Natural killer cell (primary cell): ENCODE results near the gene SPRED2. TPM values are rescaled to one million over a fixed set of nuclear protein-coding genes. Genes with fewer than 3 reads are reported as not detected.

Experiments
- ATAC-seq, 3 donors: fragments of 150-1000 bp in 2 of 3; fragments of 200-7000 bp in 1 of 3; cut with Tn5 transposase; 1 replicate in 1 of 3; 2 replicates in 2 of 3; pipeline ENCODE4 v1.10.0; 2021; ENCODE audit warnings: mild to moderate bottlenecking in 2 of 3, moderate library complexity in 2 of 3
- DNase-seq, 2 donors: peaks; one replicate each; pipeline versions ENCODE4 v3.0.0 to v3.0.0-alpha.2; 2013 to 2021; ENCODE audit warnings: mixed read lengths in 1 of 2
- H3K27ac ChIP-seq: one replicate; pipeline ENCODE4 v1.5.1; 2013; ENCODE audit warnings: mild to moderate bottlenecking, low read length
- H3K27me3 ChIP-seq: one replicate; pipeline ENCODE4 v1.6.1; 2013; ENCODE audit warnings: low read length; ENCODE audit not compliant: control insufficient read depth, insufficient read depth
- H3K36me3 ChIP-seq: one replicate; pipeline ENCODE4 v1.6.1; 2013; ENCODE audit warnings: low read length; ENCODE audit not compliant: control insufficient read depth, insufficient read depth
- H3K4me1 ChIP-seq: one replicate; pipeline ENCODE4 v1.6.1; 2013; ENCODE audit warnings: low read length; ENCODE audit not compliant: control insufficient read depth, insufficient read depth
- H3K4me3 ChIP-seq: one replicate; pipeline ENCODE4 v1.5.1; 2013; ENCODE audit warnings: low read length
- H3K9me3 ChIP-seq: one replicate; pipeline ENCODE4 v1.6.1; 2013; ENCODE audit warnings: low read length; ENCODE audit not compliant: control insufficient read depth, insufficient read depth
- H3K27ac Mint-ChIP-seq, 2 donors: one replicate each; pipeline ENCODE4 v1.8.0; 2022; ENCODE audit warnings: mild to moderate bottlenecking in 2 of 2, mixed read lengths in 2 of 2, moderate library complexity in 1 of 2
- H3K27me3 Mint-ChIP-seq, 2 donors: one replicate each; pipeline ENCODE4 v1.8.0; 2022; ENCODE audit warnings: low read depth in 2 of 2, mixed read lengths in 2 of 2
- H3K36me3 Mint-ChIP-seq: one replicate; pipeline ENCODE4 v1.8.0; 2022; ENCODE audit warnings: mixed read lengths
- H3K4me1 Mint-ChIP-seq, 2 donors: one replicate each; pipeline ENCODE4 v1.8.0; 2022; ENCODE audit warnings: mixed read lengths in 2 of 2
- H3K4me3 Mint-ChIP-seq: one replicate; pipeline ENCODE4 v1.8.0; 2022; ENCODE audit warnings: mild to moderate bottlenecking, moderate library complexity, mixed read lengths
- H3K9me3 Mint-ChIP-seq, 2 donors: one replicate each; pipeline ENCODE4 v1.8.0; 2022; ENCODE audit warnings: mixed read lengths in 2 of 2
- CTCF ChIP-seq: fragments of 200-600 bp; IDR thresholded peaks from one replicate; pipeline ENCODE4 v1.8.0; 2022; ENCODE audit warnings: antibody characterized with exemption
- WGBS: methylation state at CpG from one replicate; pipeline ENCODE4 v1.1.7; 2013; ENCODE audit warnings: missing lambda C conversion rate; ENCODE audit not compliant: insufficient coverage; 5-methylcytosine and 5-hydroxymethylcytosine counted together
- intact Hi-C: fragments of 100-400 bp; cut with micrococcal nuclease; formaldehyde crosslinking; loops from one replicate; pipeline ENCODE4 v1.14.2; 2022
- total RNA-seq, 4 donors: library from RNA; stranded (reverse); fragments of 120-200 nt in 1 of 4; gene quantifications; one replicate each; pipeline versions ENCODE4 v1.2.3 to v1.2.4, GENCODE V29; 2013 to 2022

Gene SPRED2
- total RNA-seq, 3 donors from 2014 or later (not counting 1 experiment from before 2014, with no cell fraction given), result 3.8 to 8.6 (median 8.3) TPM

GRCh38 chr2:65386344-65386743 is 46.1 kb downstream of the SPRED2 start:
- Histone ChIP-seq H3K27me3 (no peaks in the 10 kb centered on the region), H3K9me3 (no peaks in the 10 kb centered on the region), H3K4me3 (no peak overlapping the region), H3K4me1 (peaks cover 21% of the 10 kb centered on the region), H3K27ac (no peak overlapping the region), H3K36me3 (no peaks in the 10 kb centered on the region)
- 87% methylated on average over 3 of the region's 3 CpGs for WGBS
- peaks cover 0 to 3% of the 10 kb centered on the region in 2 donors for H3K27me3 Mint-ChIP-seq
- H3K27ac Mint-ChIP-seq, result no peak overlapping the region
- intact Hi-C loops, result no loop called here
- no peak for ATAC-seq
- H3K4me3 Mint-ChIP-seq, result no peak overlapping the region
- peaks cover 27 to 43% of the 10 kb centered on the region in 2 donors for H3K4me1 Mint-ChIP-seq
- H3K36me3 Mint-ChIP-seq, result no peaks in the 10 kb centered on the region
- no peak for DNase-seq
- H3K9me3 Mint-ChIP-seq, result no peaks in the 10 kb centered on the region
- TF ChIP-seq CTCF, result no peak

- H3K27me3 ChIP-seq, result no peaks in the 10 kb centered on the region
- 81% methylated on average over 17 of the region's 17 CpGs for WGBS
- H3K4me1 ChIP-seq, result peaks cover 17% of the 10 kb centered on the region
- no peaks in the 10 kb centered on the region for H3K9me3 ChIP-seq
- no peak for TF ChIP-seq CTCF
- no peaks in the 10 kb centered on the region for H3K9me3 Mint-ChIP-seq
- no peak overlapping the region for H3K27ac ChIP-seq
- H3K4me3 ChIP-seq, result no peak overlapping the region
- intact Hi-C loops, result no loop called here
- no peaks in the 10 kb centered on the region for H3K36me3 Mint-ChIP-seq
- ATAC-seq (no peak), DNase-seq (no peak)
- H3K4me3 Mint-ChIP-seq, result peak overlapping the region; percentile 28
- no peaks in the 10 kb centered on the region for H3K27me3 Mint-ChIP-seq
- H3K36me3 ChIP-seq, result no peaks in the 10 kb centered on the region
- H3K4me1 Mint-ChIP-seq, result peaks cover 27 to 38% of the 10 kb centered on the region in 2 donors
- H3K27ac Mint-ChIP-seq, result peak overlapping the region in 1 of 2 donors; percentile 73
Observed at GRCh38 chr2:65383541-65384488, 48.6 kb downstream of the SPRED2 start.

GRCh38 chr2:65382776-65383357 is 49.5 kb downstream of the SPRED2 start:
- TF ChIP-seq CTCF, result no peak
- Histone ChIP-seq H3K27ac (no peak overlapping the region), H3K27me3 (no peaks in the 10 kb centered on the region), H3K4me1 (peaks cover 17% of the 10 kb centered on the region), H3K9me3 (no peaks in the 10 kb centered on the region), H3K4me3 (no peak overlapping the region), H3K36me3 (no peaks in the 10 kb centered on the region)
- Mint-ChIP-seq H3K4me1 (peaks cover 27 to 38% of the 10 kb centered on the region in 2 donors), H3K9me3 (no peaks in the 10 kb centered on the region), H3K27me3 (no peaks in the 10 kb centered on the region), H3K4me3 (peak overlapping the region; percentile 74), H3K27ac (peak overlapping the region; percentile 58 to 73), H3K36me3 (no peaks in the 10 kb centered on the region)
- WGBS, result 7% methylated on average over 20 of the region's 20 CpGs
- peak; percentile 66 to 85 (median 70) for ATAC-seq
- intact Hi-C loops, result no loop called here
- peak; percentile 38 to 81 for DNase-seq
